NCI-H526 (cell line): ENCODE measurements around the gene HSPB1.
"Not testable (repeated sequence)": the region's sequence is repeated elsewhere in the genome, so short reads cannot be mapped to it uniquely, and the experiment has no call there.

Experiments used
- DNase-seq, 2 experiments: peaks; one replicate each; lab custom pipeline; 2025; lab: John Stamatoyannopoulos, UW

Gene HSPB1

GRCh38 chr7:76281706-76282343 is 20.6 kb upstream of the HSPB1 start:
- DNase-seq = no peak

DNA sequence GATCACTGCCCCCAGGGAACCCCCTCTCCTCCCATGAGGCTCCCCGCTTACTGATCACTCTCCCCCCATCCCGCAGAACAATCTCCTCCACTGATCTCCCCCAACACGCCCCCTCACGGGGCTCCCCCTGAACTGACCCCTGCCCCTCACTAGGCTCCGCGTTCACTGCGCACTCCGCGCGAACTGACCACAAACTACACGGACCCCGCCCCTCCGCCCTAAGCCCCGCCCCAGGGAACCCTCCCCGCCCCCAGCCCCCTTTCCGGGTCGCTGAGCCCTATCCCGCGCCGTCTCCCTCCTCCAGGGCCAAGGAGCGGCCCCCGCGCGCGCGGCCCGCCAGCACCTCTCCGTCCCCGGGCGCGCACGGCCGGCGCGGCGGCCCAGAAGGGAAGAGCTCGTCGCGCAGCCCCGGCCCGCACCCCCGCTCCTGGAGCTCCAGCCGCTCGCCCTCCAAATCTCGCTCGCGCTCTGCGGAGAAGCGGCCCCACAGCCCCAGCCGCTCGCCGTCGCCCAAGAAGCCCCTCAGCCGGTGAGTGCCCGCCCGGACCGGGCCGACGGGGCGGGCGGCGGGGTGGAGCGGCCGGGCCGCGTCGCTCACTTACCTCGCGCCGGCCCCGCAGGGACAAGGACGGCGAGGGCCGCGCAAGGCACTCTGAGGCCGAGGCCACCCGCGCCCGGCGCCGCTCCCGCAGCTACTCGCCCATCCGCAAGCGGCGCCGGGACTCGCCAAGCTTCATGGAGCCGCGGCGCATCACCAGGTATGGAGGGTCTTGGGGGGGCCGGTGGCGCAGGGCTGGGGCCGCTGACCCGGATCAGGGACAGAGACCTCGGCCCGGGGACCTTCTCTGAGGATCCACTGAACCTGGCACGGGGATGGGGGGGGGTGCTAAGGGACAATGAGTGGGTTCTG is 19.9 kb upstream of the HSPB1 start:
- peak in 1 of 2 experiments; percentile 74 for DNase-seq

GRCh38 chr7:76283254-76284159 is 19.0 kb upstream of the HSPB1 start:
- DNase-seq = no peak

DNA sequence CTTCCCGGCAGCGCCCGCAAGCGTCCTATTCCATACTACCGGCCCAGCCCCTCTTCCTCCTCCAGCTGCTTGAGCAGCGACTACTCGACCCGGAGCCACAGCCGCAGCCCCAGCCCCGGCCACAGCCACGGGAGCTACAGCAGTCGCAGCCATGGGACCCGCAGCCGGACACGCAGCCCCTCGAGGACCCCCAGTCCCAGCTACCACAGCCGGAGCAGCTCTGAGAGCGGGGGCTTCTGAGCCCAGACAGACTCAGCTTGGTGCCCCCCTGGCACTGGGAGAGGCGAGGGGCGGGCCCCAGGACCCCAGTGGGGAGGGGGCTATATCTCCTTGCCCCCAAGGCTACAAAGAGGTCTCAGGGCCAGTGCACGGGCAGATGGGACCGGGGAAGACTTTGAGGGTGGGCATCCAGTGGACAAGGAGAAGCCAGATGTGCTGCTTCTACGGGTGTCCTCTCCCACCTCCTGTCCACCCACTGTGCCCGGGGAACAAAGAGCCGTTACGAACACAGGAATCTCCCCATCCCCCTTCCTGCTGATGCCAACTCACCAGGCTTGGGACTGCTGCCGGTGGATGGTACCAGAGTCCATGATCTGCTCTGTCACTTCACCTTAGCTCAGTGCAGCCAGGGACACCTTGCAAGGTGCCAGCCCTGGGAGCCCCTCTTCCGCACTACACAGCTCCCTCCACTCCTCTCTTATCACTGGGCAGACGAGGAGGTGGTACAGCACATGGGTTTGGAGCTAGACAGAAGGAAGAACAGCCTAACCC is 16.7 kb upstream of the HSPB1 start:
- DNase-seq = no peak

- DNase-seq = no peak
These were observed 15.6 kb upstream of the HSPB1 start for GRCh38 chr7:76286842-76287403.

GRCh38 chr7:76290847-76291350 is 11.6 kb upstream of the HSPB1 start:
- DNase-seq = not testable (repeated sequence)

DNA sequence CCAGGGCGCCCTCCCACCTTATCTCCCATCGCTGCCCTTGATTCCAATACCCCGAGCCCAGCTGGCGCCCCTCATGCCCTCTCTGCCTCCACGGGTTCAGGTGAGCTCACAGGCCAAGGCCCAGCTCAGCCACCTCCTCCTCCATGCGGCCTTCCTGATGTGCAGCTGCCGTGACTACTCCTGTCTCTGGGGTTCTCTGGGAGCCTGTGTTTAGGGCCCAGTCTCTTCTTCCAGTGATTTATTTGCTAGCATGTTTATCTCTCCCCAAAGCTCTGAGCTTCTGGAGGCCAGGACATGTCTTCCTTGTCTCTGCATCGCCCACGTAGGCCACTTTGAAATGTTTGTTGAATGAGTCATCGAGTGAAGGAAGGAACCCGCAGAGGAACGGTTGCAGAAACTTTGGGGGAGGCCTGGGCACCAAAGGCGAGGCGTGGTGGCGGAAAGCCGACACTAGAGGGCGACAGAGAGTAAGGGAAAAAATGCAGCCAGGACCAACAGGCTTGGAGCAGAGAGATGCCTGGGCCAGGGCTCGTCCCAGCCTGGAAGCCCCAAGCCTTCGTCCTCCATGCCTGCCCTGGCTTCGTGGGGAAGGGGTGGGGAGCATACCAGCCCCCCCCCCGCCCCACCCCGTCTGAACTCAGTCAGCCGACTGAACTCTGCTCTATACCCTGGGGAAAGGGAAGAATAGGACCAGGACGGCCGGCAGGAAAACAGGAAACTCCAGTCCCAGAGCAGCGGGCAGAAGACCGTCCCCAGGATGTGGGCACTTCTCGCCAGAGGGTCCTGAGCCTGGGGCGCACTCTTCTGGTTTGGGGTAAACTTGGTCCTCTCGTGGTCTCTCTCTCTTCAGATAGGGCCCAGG is 10.9 kb upstream of the HSPB1 start:
- DNase-seq = peak; percentile 61 to 91

DNA sequence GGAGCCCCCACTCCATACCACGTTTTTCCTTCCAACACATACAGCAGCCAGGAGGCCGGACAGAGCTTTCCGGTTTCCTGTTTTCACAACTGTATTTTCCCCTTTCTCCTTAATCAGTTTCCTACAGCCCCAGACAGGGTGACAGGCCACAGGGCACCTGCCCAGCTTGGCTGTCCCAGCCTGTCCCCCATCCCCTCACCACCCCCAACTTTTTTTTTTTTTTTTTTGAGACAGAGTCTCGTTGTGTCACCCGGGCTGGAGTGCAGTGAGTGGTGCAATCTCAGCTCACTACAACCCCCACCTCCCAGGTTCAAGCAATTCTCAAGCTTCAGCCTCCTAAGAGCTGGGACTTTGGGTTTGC is 10.3 kb upstream of the HSPB1 start:
- no peak for DNase-seq

DNA sequence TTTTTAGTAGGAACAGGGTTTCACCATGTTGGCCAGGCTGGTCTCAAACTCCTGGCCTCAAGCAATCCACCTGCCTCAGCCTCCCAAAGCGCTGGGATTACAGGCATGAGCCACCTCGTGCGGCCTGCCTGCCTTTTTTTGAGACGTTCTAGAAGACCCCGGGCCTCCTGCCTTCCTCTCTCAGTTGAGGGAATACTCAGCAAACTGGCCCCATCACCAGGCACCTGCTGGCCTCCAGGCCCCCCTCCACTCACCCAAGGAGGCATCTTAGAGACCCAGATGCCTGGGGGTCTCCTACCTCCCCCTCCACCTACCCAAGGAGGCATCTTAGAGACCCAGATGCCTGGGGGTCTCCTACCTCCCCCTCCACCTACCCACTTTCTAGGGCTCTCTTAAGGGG is 9.6 kb upstream of the HSPB1 start:
- DNase-seq = not testable (repeated sequence)

- no peak for DNase-seq
These were observed 9.0 kb upstream of the HSPB1 start for GRCh38 chr7:76293407-76293901.

GRCh38 chr7:76294344-76295024 is 8.0 kb upstream of the HSPB1 start:
- peak; percentile 75 to 94 for DNase-seq

DNA sequence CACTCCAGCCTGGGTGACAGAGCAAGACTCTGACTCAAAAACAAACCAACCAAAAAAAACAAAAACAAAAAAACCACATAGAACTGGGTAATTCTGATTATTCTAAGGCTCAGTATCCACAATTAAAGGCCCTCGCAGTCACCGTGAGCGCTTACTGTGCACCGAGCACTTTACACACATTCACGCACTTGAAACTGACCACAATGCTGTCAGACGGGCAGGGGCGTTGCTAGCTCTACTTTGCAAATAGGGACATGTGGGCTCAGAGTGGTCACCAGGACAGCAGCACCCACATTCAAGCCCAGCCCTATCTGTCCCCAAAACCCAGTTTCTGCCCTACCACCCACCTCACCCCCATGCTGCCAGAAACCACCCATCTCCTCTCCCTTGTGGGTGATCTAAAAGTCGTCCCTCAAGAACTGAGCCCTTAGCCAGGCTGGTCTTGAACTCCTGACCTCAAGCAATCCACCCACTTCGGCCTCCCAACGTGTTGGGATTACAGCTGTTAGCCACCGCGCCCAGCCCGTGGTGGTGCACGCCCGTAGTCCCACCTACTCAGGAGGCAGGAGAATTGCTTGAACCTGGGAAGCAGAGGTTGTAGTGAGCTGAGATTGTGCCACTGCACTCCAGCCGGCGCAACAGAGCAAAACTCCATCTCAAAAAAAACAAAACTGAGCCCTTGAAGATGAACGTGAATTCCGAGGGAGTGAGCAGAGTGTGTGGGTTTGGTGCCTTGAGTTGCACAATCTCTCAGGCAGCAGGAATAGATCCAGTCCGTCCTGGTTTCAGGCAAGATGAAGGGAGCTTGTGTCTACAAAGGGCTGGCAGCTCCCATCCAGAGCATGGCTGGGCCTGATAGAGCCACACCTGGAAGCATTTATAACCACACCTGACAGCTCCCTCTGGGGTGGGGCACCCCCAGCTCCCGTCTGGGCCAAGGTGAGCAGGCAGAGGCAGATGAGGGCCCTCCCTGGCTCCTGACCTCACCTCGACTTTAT is 5.4 kb upstream of the HSPB1 start:
- no peak for DNase-seq

GRCh38 chr7:76300166-76300731 is 2.2 kb upstream of the HSPB1 start:
- no peak for DNase-seq

GRCh38 chr7:76301000-76301399 is 1.5 kb upstream of the HSPB1 start:
- no peak for DNase-seq

GRCh38 chr7:76303202-76304147 is 1.0 kb downstream of the HSPB1 start:
- DNase-seq = peak in 1 of 2 experiments; percentile 69

DNA sequence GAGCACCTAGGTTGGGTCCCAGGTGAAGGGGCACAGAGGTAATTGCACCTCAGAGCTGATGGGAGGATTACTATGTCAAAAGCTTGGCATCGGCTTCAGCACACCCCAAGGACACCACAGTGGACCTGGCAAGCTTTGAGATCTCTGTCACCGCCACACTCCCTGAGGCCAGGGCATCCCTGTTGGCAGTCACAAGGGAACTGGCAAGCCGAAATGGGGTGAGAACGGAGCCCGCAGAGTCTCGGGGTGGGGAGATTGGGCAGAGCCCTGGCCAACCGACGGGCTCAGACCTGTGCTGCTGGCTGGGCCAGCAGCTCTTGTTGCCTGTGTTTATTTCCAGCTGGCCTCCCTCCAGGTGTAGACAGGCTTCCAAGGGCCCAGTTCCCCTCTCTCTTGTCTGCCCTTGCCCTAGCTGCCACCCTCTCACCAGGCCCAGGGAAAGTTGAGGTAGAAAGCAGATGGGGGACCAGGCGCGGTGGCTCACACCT is 2.5 kb downstream of the HSPB1 start:
- DNase-seq = no peak
